ENCODE measurements around the gene CORO7.

CORO7 gene

DNA sequence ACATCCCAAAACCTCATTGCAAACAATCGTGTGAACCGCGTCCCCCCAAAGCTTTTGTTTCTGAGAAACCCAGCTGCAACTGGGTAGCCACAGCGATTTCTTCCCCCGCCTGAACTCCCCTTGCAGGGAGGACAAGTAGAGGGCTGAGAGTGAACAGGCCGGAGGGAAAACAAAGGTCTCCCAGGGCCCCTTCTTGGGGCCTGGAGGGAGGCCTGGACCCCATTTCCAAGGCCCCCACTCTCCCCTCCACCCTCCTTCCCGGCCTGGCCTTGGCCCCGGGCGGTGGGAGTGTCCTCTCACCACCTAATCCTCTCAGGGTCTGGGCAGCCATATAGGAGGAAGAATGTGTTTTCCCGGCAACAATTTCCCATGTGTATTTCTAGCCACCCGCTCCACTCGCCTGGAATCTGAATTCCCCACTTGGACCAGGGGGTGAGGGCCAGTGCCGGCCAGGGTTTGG is 97.9 kb downstream of the CORO7 start:
- DNase-seq = peak; percentile 45

DNA sequence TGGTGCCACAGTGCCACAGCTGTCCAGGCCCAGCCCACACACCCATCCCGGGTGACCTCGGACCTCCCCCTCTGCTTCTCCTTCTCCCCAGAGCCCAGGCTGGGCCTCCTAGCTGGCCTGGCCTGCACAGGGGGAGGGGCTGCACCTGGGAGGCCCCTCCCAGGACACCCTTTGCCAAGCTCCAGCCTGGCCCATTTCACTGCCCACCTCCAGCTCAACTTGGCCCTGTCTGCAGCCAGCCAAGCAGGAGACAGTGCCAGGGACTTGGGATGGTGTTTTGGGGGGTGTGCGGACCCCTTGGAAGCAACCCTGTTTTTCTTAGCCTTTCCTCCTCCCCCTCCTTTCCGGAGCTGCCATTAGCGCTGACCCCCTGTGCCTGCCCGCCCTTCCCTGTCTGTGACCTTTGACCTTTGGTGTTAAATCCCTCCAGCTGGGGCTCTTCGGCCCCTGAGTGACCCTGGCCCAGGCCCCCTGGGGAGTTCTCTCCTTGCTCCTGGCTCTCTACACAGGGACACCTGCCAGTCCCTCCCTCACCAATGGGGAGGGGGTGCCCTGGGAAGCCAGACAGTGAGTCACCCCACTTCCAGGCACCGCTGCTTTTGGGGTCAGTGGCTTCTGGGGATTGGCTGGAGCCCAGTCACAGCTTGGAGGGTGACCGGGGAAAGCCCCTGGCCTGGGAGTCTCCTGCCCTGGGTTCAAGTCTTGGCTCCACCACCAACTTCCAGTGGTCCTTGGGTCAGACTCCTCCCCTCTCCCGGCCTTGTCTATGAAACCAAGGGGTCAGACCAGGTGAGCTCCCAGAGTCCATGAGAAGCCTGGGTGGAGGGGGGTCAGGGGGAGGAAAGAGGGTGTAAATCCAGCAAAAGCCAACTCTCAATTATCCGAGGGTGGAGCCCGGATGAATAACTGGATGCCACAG is 98.6 kb downstream of the CORO7 start:
- DNase-seq = no peak

DNA sequence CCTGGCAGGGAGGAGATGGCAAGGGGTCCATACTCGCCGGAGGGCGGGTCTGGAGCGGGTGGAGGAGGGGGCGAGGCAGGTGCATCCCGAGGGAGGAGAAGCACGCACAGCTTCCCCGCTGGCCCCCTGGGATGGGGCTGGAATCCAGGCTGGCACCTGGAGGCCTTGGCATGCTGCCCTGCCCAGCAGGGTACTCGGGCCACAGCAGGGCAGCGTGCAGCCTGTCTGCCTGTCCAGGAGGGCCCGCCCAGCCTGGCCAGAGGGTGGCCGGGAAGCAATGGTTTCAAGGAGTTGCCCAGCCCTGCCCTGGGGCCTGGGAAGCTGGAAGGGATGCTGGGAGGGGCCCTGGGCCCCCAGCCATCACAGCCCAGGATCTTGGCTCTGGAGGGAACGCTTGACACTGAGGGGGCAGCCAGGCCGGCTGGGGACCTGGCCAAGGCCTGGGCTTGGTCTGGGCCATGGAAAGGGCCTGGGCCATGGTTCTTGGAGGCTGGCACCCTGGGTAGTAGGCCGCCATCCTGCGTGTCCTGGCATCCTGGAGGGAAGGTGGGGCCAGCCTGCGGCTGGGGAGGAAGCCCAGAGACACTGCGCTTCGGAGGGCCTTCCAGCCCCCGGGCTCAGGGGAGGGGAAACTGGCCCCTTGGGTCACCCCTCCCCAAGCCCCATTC is 99.4 kb downstream of the CORO7 start:
- DNase-seq = peak; percentile 65

DNA sequence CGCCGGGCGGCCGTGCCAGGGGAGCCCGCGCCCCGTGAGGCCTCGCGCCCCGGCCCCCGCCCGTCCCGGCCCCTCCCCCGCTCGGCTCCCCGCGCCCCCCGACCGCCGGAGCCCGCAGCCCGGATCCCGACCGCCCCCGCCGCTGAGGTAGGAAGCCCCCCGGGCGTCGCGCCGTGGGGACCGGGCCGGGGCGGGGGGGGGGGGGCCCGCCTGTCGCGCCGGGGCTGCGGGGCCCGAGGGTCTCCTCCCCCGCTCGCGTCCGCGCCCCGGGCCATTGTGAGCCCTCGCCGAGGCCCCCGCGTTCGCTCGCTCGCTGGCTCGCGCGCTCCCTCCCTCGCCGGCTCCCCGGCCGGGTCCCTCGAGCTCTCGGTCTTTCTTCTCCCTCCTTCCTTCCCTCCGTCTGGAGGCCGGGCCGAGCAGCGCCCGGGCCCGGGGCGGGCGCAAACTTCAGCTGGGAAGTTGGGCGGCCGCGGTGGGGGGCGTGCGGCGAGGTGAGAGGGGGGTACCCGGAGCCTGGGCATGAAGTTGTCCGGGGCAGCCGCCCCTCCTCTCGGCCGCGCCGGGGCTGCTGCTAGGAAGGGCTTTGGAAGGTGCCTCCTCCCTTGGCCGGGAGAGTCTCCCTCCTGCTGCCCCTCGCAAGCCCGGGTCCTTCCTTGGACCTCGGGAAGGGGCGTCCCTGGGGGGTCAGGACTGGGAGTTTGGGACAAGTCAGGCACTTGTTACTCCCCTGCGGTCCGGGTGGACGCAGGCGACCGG is 100.1 kb downstream of the CORO7 start:
- DNase-seq = peak; percentile 75

DNA sequence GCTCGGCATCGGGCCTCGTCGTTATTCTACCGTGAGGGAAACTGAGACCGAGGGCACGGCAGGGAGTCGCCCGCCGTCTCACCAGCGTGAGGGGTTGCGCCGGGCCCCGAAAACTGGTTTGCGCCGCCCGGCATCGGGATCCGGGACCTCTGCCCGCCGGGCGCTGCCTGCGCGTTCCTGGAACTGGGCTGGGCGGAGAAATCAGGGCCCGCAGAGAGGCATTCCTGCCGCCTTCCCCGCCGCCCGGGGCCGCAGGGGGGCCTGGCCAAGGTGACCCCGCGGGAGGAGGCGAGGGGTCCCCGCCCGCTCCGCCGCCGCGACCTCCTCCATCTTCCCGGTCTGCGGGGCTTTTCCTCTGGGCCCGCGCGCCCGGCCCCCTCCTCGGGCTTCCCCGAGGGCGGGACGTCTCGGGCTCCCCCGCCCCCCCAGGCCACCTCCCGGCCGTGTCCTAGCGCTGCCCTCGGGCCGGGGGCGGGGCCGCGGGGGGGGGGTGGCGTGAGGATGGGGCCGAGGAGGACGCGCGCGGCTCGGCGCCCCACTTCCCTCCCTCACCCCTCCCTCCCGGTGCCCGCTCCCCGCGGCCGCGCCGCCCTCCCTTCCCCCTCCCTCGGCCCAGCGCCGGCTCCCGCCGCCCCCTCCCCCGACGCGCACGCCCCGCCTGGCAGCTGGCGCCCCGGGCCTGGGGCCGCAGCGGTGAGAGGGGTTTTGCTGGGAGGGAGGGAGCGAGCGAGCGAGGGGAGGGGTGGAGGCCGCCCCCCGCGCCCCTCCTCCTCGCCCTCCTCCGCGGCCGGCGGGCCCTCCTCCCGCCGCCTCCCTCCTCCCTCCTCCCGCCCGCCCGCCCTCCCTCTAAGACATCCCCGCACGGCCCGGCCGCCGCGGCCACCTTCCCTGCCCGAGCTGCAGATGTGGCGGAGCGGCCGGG is 100.9 kb downstream of the CORO7 start, which contains the start of gene GLIS2:
TSS of gene GLIS2 (plus strand) at position 882 of the 922 bp plus-strand sequence. CDS start 16,214 bp downstream, outside the sequence.
- peak; percentile 78 for DNase-seq

GRCh38 chr16:4314532-4315185 is 101.7 kb downstream of the CORO7 start:
- DNase-seq = peak; percentile 90

DNA sequence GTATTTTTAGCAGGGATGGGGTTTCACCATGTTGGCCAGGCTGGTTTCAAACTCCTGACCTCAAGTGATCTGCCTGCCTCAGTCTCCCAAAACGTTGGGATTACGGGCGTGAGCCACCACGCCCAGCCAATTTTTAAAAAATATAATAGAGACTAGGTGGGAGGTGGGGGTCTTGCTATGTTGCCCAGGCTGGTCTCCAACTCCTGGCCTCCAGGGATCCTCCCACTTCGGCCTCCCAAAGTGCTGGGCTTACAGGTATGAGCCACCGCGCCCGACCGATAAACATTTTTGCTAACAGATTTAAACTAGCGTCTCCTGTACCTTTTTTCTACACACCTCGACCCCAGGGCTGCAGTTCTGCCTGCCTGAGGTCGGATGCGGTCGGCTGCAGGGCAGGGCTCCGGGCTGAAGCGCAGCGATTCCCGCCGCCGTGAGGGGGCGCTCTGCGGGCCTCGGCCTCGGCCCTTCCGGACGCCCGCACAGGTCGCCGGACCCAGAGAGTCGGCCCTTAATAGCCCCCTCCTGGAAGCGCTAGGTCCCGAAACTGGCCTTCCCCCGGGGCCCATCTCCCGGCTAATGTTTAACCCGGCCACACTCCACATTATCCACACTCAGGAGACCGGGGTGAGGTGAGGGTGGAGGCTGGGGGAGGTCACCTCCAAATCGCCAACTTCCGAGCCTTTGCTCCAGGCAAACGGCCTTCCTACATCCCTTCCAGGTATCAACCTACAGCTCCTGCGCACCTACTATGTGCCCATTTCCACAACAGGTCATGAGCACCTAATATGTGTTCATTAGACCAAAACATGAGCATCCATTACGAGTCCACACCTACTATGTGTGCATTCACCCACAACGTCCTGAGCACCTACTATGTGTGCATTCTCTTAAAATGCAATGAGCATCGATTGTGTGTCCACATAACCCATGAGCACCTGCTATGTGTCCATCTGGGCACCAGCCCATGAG is 102.5 kb downstream of the CORO7 start:
- peak; percentile 85 for DNase-seq

DNA sequence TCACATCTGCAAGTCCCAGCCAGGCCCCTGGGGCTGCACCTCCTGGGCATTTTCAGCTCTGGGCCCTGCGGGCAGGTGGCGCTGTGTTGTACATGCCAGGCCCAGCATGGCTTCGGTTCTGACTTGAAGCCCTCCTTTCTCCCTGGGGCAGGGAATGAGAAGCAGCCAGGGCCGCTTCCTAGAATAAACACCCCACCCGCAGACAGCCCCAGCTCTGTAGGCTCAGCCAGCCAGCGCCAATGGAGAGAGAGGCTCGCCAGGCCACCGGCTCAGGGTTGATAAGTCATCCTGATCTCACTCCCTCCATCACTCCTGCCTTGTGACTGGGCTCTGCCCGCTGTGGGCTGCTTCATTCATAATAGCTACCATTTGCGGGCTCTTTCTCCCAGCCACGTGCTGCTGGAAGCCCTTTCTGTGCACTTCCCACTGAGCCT is 106.5 kb downstream of the CORO7 start:
- DNase-seq = peak; percentile 54

GRCh38 chr16:4309102-4309832 is 107.1 kb downstream of the CORO7 start:
- DNase-seq = no peak

DNA sequence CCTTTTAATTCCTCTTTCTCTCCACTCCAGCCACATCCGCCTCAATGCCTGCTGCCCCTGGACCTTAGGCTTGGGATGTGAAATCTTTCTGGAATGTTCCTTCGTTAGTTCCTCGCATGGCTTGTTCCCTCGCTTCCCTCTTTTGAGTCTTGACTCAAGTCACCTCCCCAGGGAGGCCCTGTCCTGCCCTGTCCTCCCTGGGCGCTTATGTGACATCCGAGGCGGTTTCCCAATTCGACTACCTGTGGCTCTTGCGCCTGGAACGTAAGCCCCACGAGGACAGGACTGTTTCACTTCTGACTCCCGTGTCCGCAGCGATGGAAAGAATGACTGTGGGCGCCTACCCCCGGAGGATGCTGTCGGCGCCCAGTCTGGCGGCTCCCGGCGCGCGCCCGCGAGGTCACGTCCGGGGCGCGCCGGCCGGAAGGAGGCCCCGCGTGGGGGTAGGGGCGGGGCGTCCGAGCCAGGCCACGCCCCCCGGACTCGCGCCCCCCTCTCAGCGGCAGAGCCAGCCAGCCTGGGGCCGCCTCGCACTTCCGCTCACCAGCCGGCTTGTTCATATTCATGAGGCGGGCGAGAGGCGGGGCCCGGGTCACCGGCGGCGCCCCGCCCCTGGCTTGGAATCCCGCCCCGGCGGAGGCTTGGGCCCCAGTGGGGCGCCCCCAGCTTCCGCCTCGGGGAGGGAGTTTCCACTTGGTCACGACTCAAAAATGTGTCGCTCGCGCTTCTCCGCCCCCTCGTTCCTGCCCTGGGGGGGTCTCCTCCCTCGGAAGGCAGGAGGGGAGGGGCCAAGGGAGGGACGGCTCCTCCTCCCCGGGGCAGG is 109.0 kb downstream of the CORO7 start:
- peak; percentile 96 for DNase-seq

DNA sequence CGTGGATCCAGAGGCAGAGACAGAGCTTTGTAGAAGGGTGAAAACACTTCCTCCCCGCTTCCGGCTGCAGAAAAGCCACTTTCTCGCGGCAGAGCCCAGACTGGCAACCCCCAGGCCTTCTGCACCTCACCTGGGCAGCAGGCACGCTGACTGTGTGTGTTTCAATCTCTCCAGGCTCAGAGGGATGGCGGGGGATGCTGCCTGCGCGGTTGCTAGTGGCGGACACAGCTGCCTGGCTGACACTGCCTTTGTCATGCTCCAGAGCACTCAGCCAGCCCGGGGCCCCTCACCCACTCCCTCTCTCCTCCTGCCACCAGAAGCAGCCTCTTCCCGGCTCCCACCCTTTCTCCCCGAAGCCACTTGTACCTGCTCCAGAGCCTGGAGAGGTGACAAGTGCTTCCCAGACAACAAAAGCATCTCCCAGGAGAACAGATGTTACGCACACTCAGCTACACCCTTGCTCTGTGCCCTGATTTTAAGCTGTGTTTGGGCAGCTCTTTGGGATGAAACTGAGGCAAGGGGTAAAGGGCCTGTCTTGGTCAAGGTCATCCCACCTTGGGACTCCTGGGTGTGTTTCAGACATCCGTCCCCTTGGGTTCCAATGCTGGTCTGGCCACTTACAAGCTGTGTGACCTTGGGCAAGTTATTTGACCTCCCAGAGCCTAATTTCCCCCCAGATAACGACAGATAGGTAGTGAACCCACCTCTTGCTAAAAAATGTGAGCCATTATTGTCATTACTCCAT is 109.8 kb downstream of the CORO7 start:
- DNase-seq = peak; percentile 83
